ENCODE measurements around the gene SPOP. TPM values are rescaled to one million over a fixed set of nuclear protein-coding genes. Genes with fewer than 3 reads are reported as not detected.
A peak's percentile ranks its signal among the peaks of the same experiment; 100 is the strongest.
"Not testable (repeated sequence)": the region's sequence is repeated elsewhere in the genome, so short reads cannot be mapped to it uniquely, and the experiment has no call there.

Gene SPOP
- 66.3 TPM for total RNA-seq
- polyA plus RNA-seq, result 100 to 1,000 TPM in 2 of 4 donors, 10 to 100 TPM in 2; 76.4 to 123 (median 106) TPM

DNA sequence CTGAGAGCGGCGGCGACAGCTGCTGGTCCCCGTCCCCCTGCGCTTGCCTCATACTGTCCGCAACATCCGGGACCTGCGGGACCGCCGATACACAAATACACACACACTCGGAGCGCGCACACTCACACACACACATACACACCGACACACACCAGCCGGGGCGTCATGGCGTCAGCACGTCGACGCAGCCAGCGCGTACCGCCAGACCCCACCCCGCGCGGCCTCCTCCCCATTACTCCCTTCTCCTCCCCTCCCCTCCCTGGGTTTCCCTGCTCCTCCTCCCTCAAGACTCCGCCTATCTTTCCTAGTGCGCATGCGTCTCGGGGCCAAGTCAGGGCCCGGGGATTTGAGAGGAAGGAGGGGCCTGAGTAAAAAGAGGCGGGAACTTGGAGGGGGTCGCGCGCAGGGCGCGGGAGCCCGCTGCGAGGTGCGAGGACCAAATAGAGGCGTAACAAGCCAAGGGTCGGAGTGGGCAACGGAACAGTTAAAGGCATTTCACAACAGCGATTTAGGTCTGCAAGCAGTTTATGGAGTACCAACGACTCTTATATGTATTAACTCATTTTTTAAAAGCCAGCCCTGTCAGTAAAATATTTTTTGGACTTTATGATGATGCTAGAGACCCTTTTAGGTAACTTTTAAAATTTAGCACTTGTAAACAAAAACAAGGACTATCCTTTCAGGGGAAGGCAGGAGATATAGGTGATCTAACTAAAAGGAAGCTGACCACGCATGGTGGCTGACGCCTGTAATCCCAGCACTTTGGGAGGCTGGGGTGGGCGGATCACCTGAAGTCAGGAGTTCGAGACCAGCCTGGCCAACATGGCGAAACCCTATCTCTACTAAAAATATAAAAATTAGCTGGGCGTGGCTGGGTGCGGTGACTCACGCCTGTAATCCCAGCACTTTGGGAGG, at the start of gene SPOP:
TSS of gene SPOP (minus strand) at position 165 of the 915 bp plus-strand sequence. CDS start 55,287 bp downstream, outside the sequence.
- Mint-ChIP-seq H3K27ac (peak within 1 kb of the TSS; percentile 94 to 99 (median 97)), H3K27me3 (peaks cover 19% of the 10 kb centered on the region), H3K4me3 (peak within 1 kb of the TSS; percentile 92 to 98 (median 95)), H3K4me1 (peaks cover 33 to 47% (median 41%) of the 10 kb centered on the region in 4 donors), H3K36me3 (peaks cover 8% of the 10 kb centered on the region), H3K9me3 (peaks cover 0 to 2% (median 0%) of the 10 kb centered on the region in 7 donors)
- Histone ChIP-seq H3K27me3 (ENCODE audit: control insufficient read depth, insufficient read depth, low read length) (no peaks in the 10 kb centered on the region), H3K9me3 (ENCODE audit: control insufficient read depth in 2 of 2, low read length in 2 of 2) (no peaks in the 10 kb centered on the region), H3K4me1 (ENCODE audit: control insufficient read depth, insufficient read depth, low read length, poor library complexity, severe bottlenecking) (peaks cover 44% of the 10 kb centered on the region), H3K36me3 (ENCODE audit: control insufficient read depth, insufficient read depth, low read length) (no peaks in the 10 kb centered on the region), H3K4me3 (ENCODE audit: low read depth, low read length) (peak within 1 kb of the TSS; percentile 99), H3K27ac (ENCODE audit: insufficient read depth, low read length, poor library complexity, severe bottlenecking) (peak within 1 kb of the TSS; percentile 99)
- DNase-seq (peak; percentile 98 to 100 (median 99)), ATAC-seq (ENCODE audit: low read depth in 2 of 2) (peak; percentile 94 to 95)

DNA sequence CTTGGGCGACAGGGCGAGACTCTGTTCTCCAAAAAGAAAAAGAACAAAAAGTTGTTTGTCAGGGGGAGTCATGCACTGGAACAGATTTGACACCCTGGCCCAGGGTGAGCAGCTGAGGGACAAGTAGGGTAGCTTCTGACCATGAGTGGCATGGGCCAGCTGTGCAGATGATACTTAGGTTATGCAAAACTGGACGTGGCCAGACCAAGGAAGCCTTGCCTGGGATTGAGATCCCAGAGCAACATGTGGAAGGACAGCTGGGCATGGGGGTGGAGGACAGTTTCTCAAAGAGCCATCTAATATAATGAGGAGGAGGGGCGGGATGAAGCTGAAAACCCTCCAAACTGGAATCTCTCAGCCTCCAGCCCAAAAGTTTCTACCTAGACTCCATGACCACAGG, 49.5 kb upstream of the SPOP start:
- Mint-ChIP-seq H3K36me3 (peaks cover 35% of the 10 kb centered on the region), H3K9me3 (no peaks in the 10 kb centered on the region), H3K27ac (peak overlapping the region in 1 of 3 donors; percentile 55), H3K4me3 (no peak overlapping the region), H3K4me1 (peaks cover 13 to 86% (median 38%) of the 10 kb centered on the region in 4 donors), H3K27me3 (no peaks in the 10 kb centered on the region)
- Histone ChIP-seq H3K27ac (ENCODE audit: insufficient read depth, low read length, poor library complexity, severe bottlenecking) (no peak overlapping the region), H3K4me3 (ENCODE audit: low read depth, low read length) (no peak overlapping the region), H3K27me3 (ENCODE audit: control insufficient read depth, insufficient read depth, low read length) (no peaks in the 10 kb centered on the region), H3K9me3 (ENCODE audit: control insufficient read depth in 2 of 2, low read length in 2 of 2) (no peaks in the 10 kb centered on the region), H3K4me1 (ENCODE audit: control insufficient read depth, insufficient read depth, low read length, poor library complexity, severe bottlenecking) (peaks cover 33% of the 10 kb centered on the region), H3K36me3 (ENCODE audit: control insufficient read depth, insufficient read depth, low read length) (peaks cover 87% of the 10 kb centered on the region)
- no peak for ATAC-seq (ENCODE audit: low read depth in 2 of 2)
- DNase-seq, result no peak

DNA sequence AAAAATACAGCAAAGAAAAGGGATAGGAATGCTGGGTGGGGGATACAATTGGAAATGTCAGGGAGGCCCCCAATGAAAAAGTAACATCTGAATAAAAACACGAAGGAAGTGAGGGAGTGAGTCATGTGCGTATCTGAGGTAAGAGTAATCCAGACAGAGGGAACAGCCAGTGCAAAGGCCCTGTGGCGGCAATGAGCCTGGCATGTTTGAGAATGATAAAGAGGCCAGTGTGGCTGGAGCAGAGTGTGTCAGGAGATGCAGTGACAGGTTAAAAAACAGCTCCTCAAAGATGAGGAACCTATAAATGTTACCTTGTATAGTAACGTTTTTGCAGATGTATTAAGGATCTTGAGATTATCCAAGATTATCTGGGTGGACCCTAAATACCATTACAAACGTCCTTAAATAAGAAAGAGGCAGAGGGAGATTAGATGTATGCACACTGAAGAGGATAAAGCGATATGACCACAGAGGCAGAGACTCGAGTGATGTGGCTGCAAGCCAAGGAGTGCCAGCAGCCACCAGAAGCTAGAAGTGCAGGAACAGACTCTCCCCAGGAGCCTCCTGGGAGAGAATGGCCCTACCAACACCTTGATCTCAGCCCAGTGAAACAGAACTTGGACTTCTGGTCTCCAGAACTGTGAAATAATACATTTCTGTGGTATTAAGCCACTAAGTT, 47.7 kb upstream of the SPOP start:
- H3K27ac ChIP-seq (ENCODE audit: insufficient read depth, low read length, poor library complexity, severe bottlenecking), result no peak overlapping the region
- no peaks in the 10 kb centered on the region for H3K27me3 ChIP-seq (ENCODE audit: control insufficient read depth, insufficient read depth, low read length)
- H3K4me3 ChIP-seq (ENCODE audit: low read depth, low read length), result no peak overlapping the region
- Mint-ChIP-seq H3K27me3 (no peaks in the 10 kb centered on the region), H3K4me1 (peaks cover 13 to 74% (median 32%) of the 10 kb centered on the region in 4 donors), H3K36me3 (peaks cover 27% of the 10 kb centered on the region), H3K4me3 (peak overlapping the region in 1 of 4 donors; percentile 24), H3K27ac (peak overlapping the region; percentile 82 to 90 (median 90)), H3K9me3 (no peaks in the 10 kb centered on the region)
- peaks cover 86% of the 10 kb centered on the region for H3K36me3 ChIP-seq (ENCODE audit: control insufficient read depth, insufficient read depth, low read length)
- DNase-seq, result no peak
- ATAC-seq (ENCODE audit: low read depth in 2 of 2), result no peak
- peaks cover 33% of the 10 kb centered on the region for H3K4me1 ChIP-seq (ENCODE audit: control insufficient read depth, insufficient read depth, low read length, poor library complexity, severe bottlenecking)
- no peaks in the 10 kb centered on the region for H3K9me3 ChIP-seq (ENCODE audit: control insufficient read depth in 2 of 2, low read length in 2 of 2)

DNA sequence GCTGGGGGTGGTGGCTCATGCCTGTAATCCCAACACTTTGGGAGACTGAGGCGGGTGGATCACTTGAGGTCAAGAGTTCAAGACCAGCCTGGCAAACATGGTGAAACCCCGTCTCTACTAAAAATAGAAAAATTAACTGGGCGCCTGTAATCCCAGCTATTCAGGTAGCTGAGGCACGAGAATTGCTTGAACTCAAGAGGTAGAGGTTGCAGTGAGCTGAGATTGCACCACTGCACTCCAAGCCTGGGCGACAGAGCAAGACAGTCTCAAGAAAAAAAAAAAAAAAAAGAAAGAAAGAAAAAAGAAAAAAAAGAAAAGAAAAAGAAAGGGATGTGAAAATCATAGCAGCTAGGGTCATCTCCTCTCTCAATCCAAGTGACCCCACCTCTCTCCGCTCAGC, 46.7 kb upstream of the SPOP start:
- not testable (repeated sequence) for H3K27me3 ChIP-seq (ENCODE audit: control insufficient read depth, insufficient read depth, low read length); H3K9me3 ChIP-seq (ENCODE audit: control insufficient read depth in 2 of 2, low read length in 2 of 2); H3K27me3 Mint-ChIP-seq; ATAC-seq (ENCODE audit: low read depth in 2 of 2); H3K4me3 ChIP-seq (ENCODE audit: low read depth, low read length); DNase-seq; H3K9me3 Mint-ChIP-seq; H3K4me3 Mint-ChIP-seq; H3K27ac ChIP-seq (ENCODE audit: insufficient read depth, low read length, poor library complexity, severe bottlenecking)
- H3K27ac Mint-ChIP-seq, result peak overlapping the region in 2 of 3 donors; percentile 90
- H3K4me1 Mint-ChIP-seq, result peaks cover 13 to 65% (median 27%) of the 10 kb centered on the region in 4 donors
- peaks cover 35% of the 10 kb centered on the region for H3K36me3 Mint-ChIP-seq
- Histone ChIP-seq H3K36me3 (ENCODE audit: control insufficient read depth, insufficient read depth, low read length) (peaks cover 87% of the 10 kb centered on the region), H3K4me1 (ENCODE audit: control insufficient read depth, insufficient read depth, low read length, poor library complexity, severe bottlenecking) (peaks cover 22% of the 10 kb centered on the region)

DNA sequence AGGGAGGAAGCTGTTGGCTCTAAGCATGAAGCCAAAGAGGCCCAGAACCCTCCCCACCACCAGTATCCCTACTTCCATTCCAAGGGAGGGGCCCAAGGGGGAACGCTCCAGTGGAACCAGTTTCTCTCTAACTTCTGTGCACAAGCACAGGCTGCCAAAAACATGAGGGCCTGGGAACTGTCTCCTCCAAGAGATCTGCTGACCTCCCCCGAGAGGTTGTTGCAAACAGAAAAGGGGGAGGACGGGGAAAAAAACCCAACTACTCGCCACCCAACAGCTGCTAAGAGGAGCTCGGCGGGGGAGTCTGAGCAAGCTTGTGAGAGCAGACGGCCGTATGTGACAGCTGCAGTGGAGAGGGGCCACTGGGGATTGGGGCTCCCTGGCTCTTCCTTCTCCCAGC, 45.5 kb upstream of the SPOP start:
- Histone ChIP-seq H3K36me3 (ENCODE audit: control insufficient read depth, insufficient read depth, low read length) (peaks cover 87% of the 10 kb centered on the region), H3K9me3 (ENCODE audit: control insufficient read depth in 2 of 2, low read length in 2 of 2) (no peaks in the 10 kb centered on the region), H3K27ac (ENCODE audit: insufficient read depth, low read length, poor library complexity, severe bottlenecking) (peak overlapping the region; percentile 54), H3K27me3 (ENCODE audit: control insufficient read depth, insufficient read depth, low read length) (no peaks in the 10 kb centered on the region), H3K4me1 (ENCODE audit: control insufficient read depth, insufficient read depth, low read length, poor library complexity, severe bottlenecking) (peaks cover 14% of the 10 kb centered on the region), H3K4me3 (ENCODE audit: low read depth, low read length) (no peak overlapping the region)
- H3K4me3 Mint-ChIP-seq, result no peak overlapping the region
- H3K9me3 Mint-ChIP-seq, result no peaks in the 10 kb centered on the region
- no peaks in the 10 kb centered on the region for H3K27me3 Mint-ChIP-seq
- no peak for DNase-seq
- ATAC-seq (ENCODE audit: low read depth in 2 of 2), result no peak
- peaks cover 27% of the 10 kb centered on the region for H3K36me3 Mint-ChIP-seq
- peak overlapping the region; percentile 82 to 96 (median 90) for H3K27ac Mint-ChIP-seq
- peaks cover 8 to 54% (median 19%) of the 10 kb centered on the region in 4 donors for H3K4me1 Mint-ChIP-seq

GRCh38 chr17:49722066-49722465, 44.2 kb upstream of the SPOP start:
- H3K9me3 Mint-ChIP-seq, result no peaks in the 10 kb centered on the region
- H3K4me3 ChIP-seq (ENCODE audit: low read depth, low read length), result no peak overlapping the region
- peaks cover 8 to 53% (median 21%) of the 10 kb centered on the region in 4 donors for H3K4me1 Mint-ChIP-seq
- no peak overlapping the region for H3K27ac ChIP-seq (ENCODE audit: insufficient read depth, low read length, poor library complexity, severe bottlenecking)
- H3K36me3 Mint-ChIP-seq, result peaks cover 36% of the 10 kb centered on the region
- no peaks in the 10 kb centered on the region for H3K27me3 Mint-ChIP-seq
- no peak overlapping the region for H3K4me3 Mint-ChIP-seq
- ATAC-seq (ENCODE audit: low read depth in 2 of 2), result no peak
- no peaks in the 10 kb centered on the region for H3K9me3 ChIP-seq (ENCODE audit: control insufficient read depth in 2 of 2, low read length in 2 of 2)
- H3K4me1 ChIP-seq (ENCODE audit: control insufficient read depth, insufficient read depth, low read length, poor library complexity, severe bottlenecking), result peaks cover 22% of the 10 kb centered on the region
- peaks cover 89% of the 10 kb centered on the region for H3K36me3 ChIP-seq (ENCODE audit: control insufficient read depth, insufficient read depth, low read length)
- DNase-seq, result no peak
- H3K27me3 ChIP-seq (ENCODE audit: control insufficient read depth, insufficient read depth, low read length), result no peaks in the 10 kb centered on the region
- H3K27ac Mint-ChIP-seq, result no peak overlapping the region

GRCh38 chr17:49717371-49717861, 39.5 kb upstream of the SPOP start:
- peaks cover 52% of the 10 kb centered on the region for H3K36me3 Mint-ChIP-seq
- peak overlapping the region; percentile 70 for H3K27ac ChIP-seq (ENCODE audit: insufficient read depth, low read length, poor library complexity, severe bottlenecking)

More at GRCh38 chr17:49717371-49717861, 39.5 kb upstream of the SPOP start:
- Histone ChIP-seq H3K36me3 (ENCODE audit: control insufficient read depth, insufficient read depth, low read length) (peaks cover 92% of the 10 kb centered on the region), H3K4me1 (ENCODE audit: control insufficient read depth, insufficient read depth, low read length, poor library complexity, severe bottlenecking) (peaks cover 31% of the 10 kb centered on the region), H3K27me3 (ENCODE audit: control insufficient read depth, insufficient read depth, low read length) (no peaks in the 10 kb centered on the region), H3K4me3 (ENCODE audit: low read depth, low read length) (no peak overlapping the region), H3K9me3 (ENCODE audit: control insufficient read depth in 2 of 2, low read length in 2 of 2) (no peaks in the 10 kb centered on the region)
- Mint-ChIP-seq H3K27ac (peak overlapping the region; percentile 92 to 97 (median 94)), H3K9me3 (no peaks in the 10 kb centered on the region), H3K4me1 (peaks cover 9 to 44% (median 28%) of the 10 kb centered on the region in 4 donors), H3K27me3 (no peaks in the 10 kb centered on the region), H3K4me3 (peak overlapping the region in 1 of 4 donors; percentile 54)
- ATAC-seq (ENCODE audit: low read depth in 2 of 2), result peak in 1 of 2 donors; percentile 35
- DNase-seq, result peak in 1 of 3 donors; percentile 29

Measured in CD4-positive, CD25-positive, alpha-beta regulatory T cell (primary cell).